Measurements from ENCODE around the gene CIB4. TPM values are rescaled to one million over a fixed set of nuclear protein-coding genes. Genes with fewer than 3 reads are reported as not detected.
A peak's percentile ranks its signal among the peaks of the same experiment; 100 is the strongest.

CIB4 gene
- total RNA-seq, 4 donors from 2014 or later, result not detected

GRCh38 chr2:26654061-26654340 is 12.8 kb upstream of the CIB4 start:
- in situ Hi-C loops (cut with MboI; ENCODE audit: low pct_ligation_motif_present in 1 of 4, low pct_unique_long_range_greater_than_20kb in 1 of 4, low sequenced_read_pairs in 3 of 4), result no loop called here
- no peaks in the 10 kb centered on the region for H3K9me3 ChIP-seq
- no peak for TF ChIP-seq CTCF (IDR thresholded peaks at IDR 0.05)
- TF ChIP-seq EP300 (IDR thresholded peaks at IDR 0.05; ENCODE audit: low read depth), result no peak
- TF ChIP-seq POLR2A (IDR thresholded peaks at IDR 0.05), result no peak
- TF ChIP-seq POLR2AphosphoS5 (IDR thresholded peaks at IDR 0.05), result no peak
- no peak for DNase-seq
- H3K4me1 ChIP-seq, result peaks cover 0 to 3% (median under 1%) of the 10 kb centered on the region in 4 donors
- H3K36me3 ChIP-seq, result no peaks in the 10 kb centered on the region
- intact Hi-C loops (cut with DNase I; ENCODE audit: low total_unique reads), result no loop called here
- no peak overlapping the region for H3K4me3 ChIP-seq
- no peak overlapping the region for H3K27ac ChIP-seq
- 73% methylated on average over 3 of the region's 3 CpGs; no CpG with 5 or more reads in 1 of the 2 donors for WGBS, 2 donors (ENCODE audit: low coverage in 1 of 2)
- no peaks in the 10 kb centered on the region for H3K27me3 ChIP-seq

- no peak for DNase-seq
- intact Hi-C loops (cut with DNase I; ENCODE audit: low total_unique reads), result no loop called here
- 79 to 84% methylated on average over 8 to 13 of the region's 13 CpGs for WGBS, 2 donors (ENCODE audit: low coverage in 1 of 2)
Observed at GRCh38 chr2:26653207-26654060, 12.3 kb upstream of the CIB4 start.

GRCh38 chr2:26652361-26653041 is 11.3 kb upstream of the CIB4 start:
- no peaks in the 10 kb centered on the region for H3K27me3 ChIP-seq
- intact Hi-C loops (cut with DNase I; ENCODE audit: low total_unique reads), result no loop called here
- 48 to 71% methylated on average over 4 to 12 of the region's 12 CpGs for WGBS, 2 donors (ENCODE audit: low coverage in 1 of 2)
- H3K4me3 ChIP-seq, result no peak overlapping the region
- H3K4me1 ChIP-seq, result peaks cover 0 to 6% (median 2%) of the 10 kb centered on the region in 4 donors
- in situ Hi-C loops (cut with MboI; ENCODE audit: low pct_ligation_motif_present in 1 of 4, low pct_unique_long_range_greater_than_20kb in 1 of 4, low sequenced_read_pairs in 3 of 4), result no loop called here
- DNase-seq, result peak; percentile 13
- no peaks in the 10 kb centered on the region for H3K9me3 ChIP-seq
- TF ChIP-seq POLR2AphosphoS5 (IDR thresholded peaks at IDR 0.05), result peak in 2 of 3 donors; percentile 32 to 37
- TF ChIP-seq EP300 (IDR thresholded peaks at IDR 0.05; ENCODE audit: low read depth), result no peak
- no peak for TF ChIP-seq POLR2A (IDR thresholded peaks at IDR 0.05)
- TF ChIP-seq CTCF (IDR thresholded peaks at IDR 0.05), result no peak
- H3K36me3 ChIP-seq, result no peaks in the 10 kb centered on the region
- H3K27ac ChIP-seq, result peak overlapping the region; percentile 60 to 76 (median 68)

More at GRCh38 chr2:26653207-26654060, 12.3 kb upstream of the CIB4 start:
- no peaks in the 10 kb centered on the region for H3K36me3 ChIP-seq
- TF ChIP-seq EP300 (IDR thresholded peaks at IDR 0.05; ENCODE audit: low read depth) (no peak), POLR2AphosphoS5 (IDR thresholded peaks at IDR 0.05) (no peak), CTCF (IDR thresholded peaks at IDR 0.05) (no peak), POLR2A (IDR thresholded peaks at IDR 0.05) (no peak)
- peak overlapping the region in 3 of 4 donors; percentile 65 to 76 (median 71) for H3K27ac ChIP-seq
- no peak overlapping the region for H3K4me3 ChIP-seq
- peaks cover 0 to 6% (median 2%) of the 10 kb centered on the region in 4 donors for H3K4me1 ChIP-seq
- no peaks in the 10 kb centered on the region for H3K27me3 ChIP-seq
- in situ Hi-C loops (cut with MboI; ENCODE audit: low pct_ligation_motif_present in 1 of 4, low pct_unique_long_range_greater_than_20kb in 1 of 4, low sequenced_read_pairs in 3 of 4), result no loop called here
- H3K9me3 ChIP-seq, result no peaks in the 10 kb centered on the region

GRCh38 chr2:26651799-26652198 is 10.6 kb upstream of the CIB4 start:
- H3K9me3 ChIP-seq, result no peaks in the 10 kb centered on the region
- H3K36me3 ChIP-seq, result no peaks in the 10 kb centered on the region
- H3K27ac ChIP-seq, result peak overlapping the region; percentile 56 to 76 (median 68)
- in situ Hi-C loops (cut with MboI; ENCODE audit: low pct_ligation_motif_present in 1 of 4, low pct_unique_long_range_greater_than_20kb in 1 of 4, low sequenced_read_pairs in 3 of 4), result no loop called here
- WGBS, 2 donors (ENCODE audit: low coverage in 1 of 2), result 78 to 81% methylated on average over 6 to 7 of the region's 7 CpGs
- TF ChIP-seq EP300 (IDR thresholded peaks at IDR 0.05; ENCODE audit: low read depth) (no peak), CTCF (IDR thresholded peaks at IDR 0.05) (no peak), POLR2A (IDR thresholded peaks at IDR 0.05) (no peak), POLR2AphosphoS5 (IDR thresholded peaks at IDR 0.05) (no peak)
- H3K4me3 ChIP-seq, result no peak overlapping the region
- DNase-seq, result no peak
- no peaks in the 10 kb centered on the region for H3K27me3 ChIP-seq
- intact Hi-C loops (cut with DNase I; ENCODE audit: low total_unique reads), result no loop called here
- H3K4me1 ChIP-seq, result peaks cover 0 to 6% (median 2%) of the 10 kb centered on the region in 4 donors

All from transverse colon (tissue), 4 donors.